Measurements from ENCODE around the gene COQ7. TPM values are rescaled to one million over a fixed set of nuclear protein-coding genes. Genes with fewer than 3 reads are reported as not detected.

COQ7 gene
- total RNA-seq, 1 experiment from 2014 or later: 9.5 TPM

Other genes with a start within 250 kb of the COQ7 start
- gene SMG1, start 141.2 kb upstream of the COQ7 start, total RNA-seq (2014; rRNA removed; shearing (Covaris generic)): 18.3 and 30.6 TPM in 2 replicates
- gene TMC7, start 83.7 kb upstream of the COQ7 start, total RNA-seq (2014; rRNA removed; shearing (Covaris generic)): 1.6 and 2.0 TPM in 2 replicates
- 3.4 and 5.5 TPM in 2 replicates for gene ITPRIPL2, start 46.4 kb downstream of the COQ7 start, total RNA-seq (2014; rRNA removed; shearing (Covaris generic))
- 1.9 and 5.3 TPM in 2 replicates for gene SYT17, start 100.6 kb downstream of the COQ7 start, total RNA-seq (2014; rRNA removed; shearing (Covaris generic))
- 0.55 TPM in 1 of 2 replicates, not detected in the other for gene CLEC19A, start 218.1 kb downstream of the COQ7 start, total RNA-seq (2014; rRNA removed; shearing (Covaris generic))